NOMO-1 treated with dmso at 0.1 percent for 144 hours (cell line): ENCODE measurements around the gene SEMA3F.

Experiments used
- DNase-seq: peaks from one replicate; lab custom pipeline; 2025; ENCODE audit not compliant: unreplicated experiment; lab: John Stamatoyannopoulos, UW

SEMA3F gene

GRCh38 chr3:50230104-50230793, 75.1 kb downstream of the SEMA3F start:
- DNase-seq: peak; percentile 58

- DNase-seq: no peak
Observed at GRCh38 chr3:50230794-50231125, 75.6 kb downstream of the SEMA3F start.

DNA sequence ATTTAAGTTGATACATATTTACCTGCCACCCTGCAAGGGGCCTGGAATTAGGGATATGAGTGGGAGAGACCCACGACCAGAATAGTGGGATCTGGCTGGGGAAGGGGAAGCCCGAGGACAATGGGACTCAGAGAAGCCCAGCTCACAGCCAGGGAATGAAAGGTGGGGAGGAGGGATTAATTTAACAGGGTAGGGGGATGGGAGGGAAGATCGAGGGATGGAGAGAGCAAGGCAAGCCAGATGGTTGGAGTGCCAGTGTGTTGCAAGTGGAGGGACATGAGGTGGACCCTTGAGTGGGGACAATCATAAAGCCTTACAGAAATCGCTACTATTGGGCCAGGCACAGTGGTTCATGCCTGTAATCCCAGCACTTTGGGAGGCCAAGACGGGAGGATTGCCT, 76.5 kb downstream of the SEMA3F start:
- DNase-seq: no peak

DNA sequence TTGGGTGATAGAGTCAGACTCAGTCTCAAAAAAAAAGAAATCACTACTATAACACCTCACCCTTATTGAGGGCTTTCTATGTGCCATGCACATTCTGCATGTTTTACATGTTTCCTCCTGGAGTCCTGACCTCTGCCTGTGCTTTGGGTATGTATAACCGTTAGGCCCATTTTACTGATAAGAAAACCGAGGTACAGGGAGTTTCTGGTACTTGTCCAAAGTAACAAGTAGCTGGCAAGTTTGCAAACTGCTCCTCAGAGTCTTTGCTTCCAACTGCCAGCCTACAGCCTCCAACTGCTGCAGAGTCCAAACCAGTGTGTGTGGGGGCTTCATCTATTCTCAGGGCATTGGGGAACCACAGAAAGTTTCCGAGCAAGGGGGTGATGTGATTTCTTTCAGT, 77.2 kb downstream of the SEMA3F start:
- no peak for DNase-seq

DNA sequence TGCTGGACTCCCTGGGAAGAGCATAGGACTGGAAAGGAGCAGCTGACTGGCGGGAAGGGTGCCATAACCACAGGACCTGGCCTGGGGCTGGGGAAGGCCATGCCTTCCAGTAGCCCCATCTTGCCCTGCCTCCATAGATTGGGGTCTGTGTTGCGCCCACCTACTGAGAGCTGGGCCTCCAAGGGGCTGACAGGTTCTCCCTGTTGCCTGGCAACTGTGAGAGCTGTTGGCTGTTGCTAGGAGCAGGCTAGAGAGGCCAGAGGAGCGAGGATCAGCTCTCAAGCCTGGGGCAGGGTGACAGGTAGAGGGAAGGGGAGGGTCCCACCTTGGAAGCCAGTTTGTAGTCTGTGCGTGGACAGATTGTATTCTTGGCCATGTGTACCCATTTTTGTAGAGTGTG, 78.1 kb downstream of the SEMA3F start:
- no peak for DNase-seq

- peak; percentile 100 for DNase-seq
Observed at GRCh38 chr3:50235716-50236483, 80.8 kb downstream of the SEMA3F start, which contains the start of gene GNAI2. Gene GNAI2, plus strand, starts transcription at chr3:50236204. Its CDS starts 132 bp downstream, at chr3:50236336.

DNA sequence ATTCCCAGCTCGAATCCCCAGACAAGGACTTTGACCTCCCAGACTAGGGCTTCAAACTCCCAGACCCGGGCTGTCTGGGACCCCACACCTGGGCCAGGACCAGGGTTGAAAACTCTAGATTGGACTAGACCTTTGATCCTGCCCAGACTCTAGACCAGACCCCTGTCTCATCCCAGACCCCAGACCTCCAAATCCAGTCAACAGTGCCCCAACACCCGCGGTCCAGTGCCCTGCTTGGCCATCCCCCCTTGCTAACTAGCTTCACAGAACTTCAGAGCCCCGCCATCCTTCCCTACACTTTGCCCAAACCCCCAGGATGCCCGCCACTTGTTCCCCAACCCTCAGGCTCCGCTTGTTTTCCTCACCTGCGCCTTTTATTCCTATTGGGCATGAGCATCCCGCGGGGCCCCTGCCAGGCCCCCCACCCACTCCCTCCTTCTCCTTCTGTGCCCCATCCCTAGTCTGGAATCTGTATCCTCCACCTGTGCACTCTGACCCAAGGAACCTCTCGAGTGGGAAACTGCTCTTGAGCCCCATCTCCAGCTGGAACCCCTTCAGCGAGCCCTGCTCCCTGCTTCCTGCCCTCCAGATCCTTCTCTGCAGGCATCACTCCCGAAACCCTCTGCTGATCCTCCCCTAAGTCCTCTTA, 81.5 kb downstream of the SEMA3F start:
- DNase-seq: no peak

GRCh38 chr3:50237133-50237651, 82.1 kb downstream of the SEMA3F start:
- peak; percentile 52 for DNase-seq

GRCh38 chr3:50237754-50238548, 82.8 kb downstream of the SEMA3F start:
- peak; percentile 83 for DNase-seq

GRCh38 chr3:50238549-50239026, 83.5 kb downstream of the SEMA3F start:
- no peak for DNase-seq
